Tibial nerve (tissue), 3 donors: ENCODE results near the gene SVOPL.

Experiments
- POLR2A ChIP-seq, 2 donors: fragments of 450-650 bp; IDR thresholded peaks; one replicate each; pipeline ENCODE4 v1.6.1; 2017; ENCODE audit warnings: antibody characterized with exemption in 2 of 2, mild to moderate bottlenecking in 2 of 2, moderate library complexity in 2 of 2
- TF ChIP-seq, protein P1 (sequence below), 5 experiments: fragments of 200-600 bp in 3 of 5; fragments of 450-650 bp in 2 of 5; sonication (generic) in 3 of 5; IDR thresholded peaks; one replicate each; pipeline ENCODE4 v1.5.1; 2016 to 2019; ENCODE audit warnings: antibody characterized with exemption in 5 of 5, mild to moderate bottlenecking in 3 of 5, moderate library complexity in 2 of 5

DNA sequence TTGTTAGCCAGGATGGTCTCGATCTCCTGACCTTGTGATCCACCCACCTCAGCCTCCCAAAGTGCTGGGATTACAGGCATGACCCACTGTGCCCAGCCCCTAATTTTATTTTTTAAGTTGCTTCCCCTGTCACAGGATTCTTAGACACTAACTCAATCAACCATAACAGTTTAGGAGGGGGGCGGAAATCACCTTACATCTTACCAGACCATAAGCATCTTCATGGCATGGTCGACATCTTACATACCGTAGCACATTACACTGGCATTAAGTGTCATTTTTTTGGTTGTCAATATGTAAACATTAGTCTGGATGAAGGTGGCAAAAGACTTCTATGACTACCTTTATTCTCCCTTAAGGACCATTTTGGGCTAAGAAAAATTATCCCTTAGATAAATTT is 145.5 kb downstream of the SVOPL start:
- TF ChIP-seq, protein P1, sequence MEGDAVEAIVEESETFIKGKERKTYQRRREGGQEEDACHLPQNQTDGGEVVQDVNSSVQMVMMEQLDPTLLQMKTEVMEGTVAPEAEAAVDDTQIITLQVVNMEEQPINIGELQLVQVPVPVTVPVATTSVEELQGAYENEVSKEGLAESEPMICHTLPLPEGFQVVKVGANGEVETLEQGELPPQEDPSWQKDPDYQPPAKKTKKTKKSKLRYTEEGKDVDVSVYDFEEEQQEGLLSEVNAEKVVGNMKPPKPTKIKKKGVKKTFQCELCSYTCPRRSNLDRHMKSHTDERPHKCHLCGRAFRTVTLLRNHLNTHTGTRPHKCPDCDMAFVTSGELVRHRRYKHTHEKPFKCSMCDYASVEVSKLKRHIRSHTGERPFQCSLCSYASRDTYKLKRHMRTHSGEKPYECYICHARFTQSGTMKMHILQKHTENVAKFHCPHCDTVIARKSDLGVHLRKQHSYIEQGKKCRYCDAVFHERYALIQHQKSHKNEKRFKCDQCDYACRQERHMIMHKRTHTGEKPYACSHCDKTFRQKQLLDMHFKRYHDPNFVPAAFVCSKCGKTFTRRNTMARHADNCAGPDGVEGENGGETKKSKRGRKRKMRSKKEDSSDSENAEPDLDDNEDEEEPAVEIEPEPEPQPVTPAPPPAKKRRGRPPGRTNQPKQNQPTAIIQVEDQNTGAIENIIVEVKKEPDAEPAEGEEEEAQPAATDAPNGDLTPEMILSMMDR (IDR thresholded peaks at IDR 0.05), result no peak
- no peak for TF ChIP-seq POLR2A (IDR thresholded peaks at IDR 0.05)
